ENCODE results near the gene DLD. TPM values are rescaled to one million over a fixed set of nuclear protein-coding genes. Genes with fewer than 3 reads are reported as not detected.

DLD gene
- total and polyA plus RNA-seq, 4 donors: 19.3 to 101 (median 80.2) TPM

- Histone ChIP-seq H3K36me3 (ENCODE audit: control insufficient read depth in 4 of 4, insufficient read depth in 4 of 4, low read length in 4 of 4) (peaks cover 0 to 37% (median 17%) of the 10 kb centered on the region in 4 donors), H3K4me1 (ENCODE audit: control insufficient read depth in 5 of 5, insufficient read depth in 5 of 5, low read length in 5 of 5) (peaks cover 0 to 4% (median 3%) of the 10 kb centered on the region in 5 donors), H3K9ac (ENCODE audit: insufficient read depth in 1 of 2, low read length in 2 of 2) (no peak overlapping the region), H3K9me3 (ENCODE audit: control insufficient read depth in 4 of 4, insufficient read depth in 3 of 4, low read length in 3 of 4) (no peaks in the 10 kb centered on the region), H3K4me3 (no peak overlapping the region), H3K27me3 (ENCODE audit: control insufficient read depth in 3 of 3, insufficient read depth in 3 of 3, low read length in 2 of 3) (no peaks in the 10 kb centered on the region), H3K27ac (ENCODE audit: low read depth in 1 of 2, low read length in 1 of 2) (no peak overlapping the region)
- 74 to 78% methylated on average over 2 of the region's 2 CpGs for WGBS, 2 donors
- ATAC-seq (ENCODE audit: insufficient read depth, low FRiP score) (no peak), DNase-seq (no peak)
- TF ChIP-seq, protein P1, sequence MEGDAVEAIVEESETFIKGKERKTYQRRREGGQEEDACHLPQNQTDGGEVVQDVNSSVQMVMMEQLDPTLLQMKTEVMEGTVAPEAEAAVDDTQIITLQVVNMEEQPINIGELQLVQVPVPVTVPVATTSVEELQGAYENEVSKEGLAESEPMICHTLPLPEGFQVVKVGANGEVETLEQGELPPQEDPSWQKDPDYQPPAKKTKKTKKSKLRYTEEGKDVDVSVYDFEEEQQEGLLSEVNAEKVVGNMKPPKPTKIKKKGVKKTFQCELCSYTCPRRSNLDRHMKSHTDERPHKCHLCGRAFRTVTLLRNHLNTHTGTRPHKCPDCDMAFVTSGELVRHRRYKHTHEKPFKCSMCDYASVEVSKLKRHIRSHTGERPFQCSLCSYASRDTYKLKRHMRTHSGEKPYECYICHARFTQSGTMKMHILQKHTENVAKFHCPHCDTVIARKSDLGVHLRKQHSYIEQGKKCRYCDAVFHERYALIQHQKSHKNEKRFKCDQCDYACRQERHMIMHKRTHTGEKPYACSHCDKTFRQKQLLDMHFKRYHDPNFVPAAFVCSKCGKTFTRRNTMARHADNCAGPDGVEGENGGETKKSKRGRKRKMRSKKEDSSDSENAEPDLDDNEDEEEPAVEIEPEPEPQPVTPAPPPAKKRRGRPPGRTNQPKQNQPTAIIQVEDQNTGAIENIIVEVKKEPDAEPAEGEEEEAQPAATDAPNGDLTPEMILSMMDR (IDR thresholded peaks at IDR 0.05; ENCODE audit: control extremely low read depth, extremely low read depth): no peak
Measured at GRCh38 chr7:107946451-107946850, 55.5 kb downstream of the DLD start.

DNA sequence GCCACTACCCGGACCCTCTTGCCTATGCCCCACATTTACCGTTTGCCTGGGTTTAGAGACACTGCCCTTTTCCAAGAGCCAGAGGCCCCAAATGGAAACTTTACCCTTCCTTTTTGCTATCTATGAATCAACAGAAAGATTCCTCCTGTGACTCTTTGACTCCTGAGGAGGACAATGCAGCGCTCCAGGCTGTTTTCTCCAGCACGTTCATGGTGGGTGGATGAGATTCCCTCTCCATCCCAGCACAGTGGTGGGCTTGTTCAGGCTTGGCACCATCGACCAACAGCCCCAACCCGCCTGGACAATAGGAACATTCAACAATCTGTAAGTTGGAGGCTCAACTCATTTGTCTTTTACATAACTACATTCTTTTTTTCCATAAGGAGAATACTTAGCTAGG is 55.9 kb downstream of the DLD start:
- Histone ChIP-seq H3K36me3 (ENCODE audit: control insufficient read depth in 4 of 4, insufficient read depth in 4 of 4, low read length in 4 of 4) (peaks cover 2 to 42% (median 21%) of the 10 kb centered on the region in 4 donors), H3K27me3 (ENCODE audit: control insufficient read depth in 3 of 3, insufficient read depth in 3 of 3, low read length in 2 of 3) (no peaks in the 10 kb centered on the region), H3K9me3 (ENCODE audit: control insufficient read depth in 4 of 4, insufficient read depth in 3 of 4, low read length in 3 of 4) (no peaks in the 10 kb centered on the region), H3K4me1 (ENCODE audit: control insufficient read depth in 5 of 5, insufficient read depth in 5 of 5, low read length in 5 of 5) (peaks cover 0 to 4% (median 3%) of the 10 kb centered on the region in 5 donors), H3K9ac (ENCODE audit: insufficient read depth in 1 of 2, low read length in 2 of 2) (no peak overlapping the region), H3K4me3 (no peak overlapping the region), H3K27ac (ENCODE audit: low read depth in 1 of 2, low read length in 1 of 2) (no peak overlapping the region)
- TF ChIP-seq, protein P1 (IDR thresholded peaks at IDR 0.05; ENCODE audit: control extremely low read depth, extremely low read depth): no peak
- ATAC-seq (ENCODE audit: insufficient read depth, low FRiP score) (no peak), DNase-seq (no peak)
- WGBS, 2 donors: 91 to 94% methylated on average over 6 of the region's 6 CpGs

DNA sequence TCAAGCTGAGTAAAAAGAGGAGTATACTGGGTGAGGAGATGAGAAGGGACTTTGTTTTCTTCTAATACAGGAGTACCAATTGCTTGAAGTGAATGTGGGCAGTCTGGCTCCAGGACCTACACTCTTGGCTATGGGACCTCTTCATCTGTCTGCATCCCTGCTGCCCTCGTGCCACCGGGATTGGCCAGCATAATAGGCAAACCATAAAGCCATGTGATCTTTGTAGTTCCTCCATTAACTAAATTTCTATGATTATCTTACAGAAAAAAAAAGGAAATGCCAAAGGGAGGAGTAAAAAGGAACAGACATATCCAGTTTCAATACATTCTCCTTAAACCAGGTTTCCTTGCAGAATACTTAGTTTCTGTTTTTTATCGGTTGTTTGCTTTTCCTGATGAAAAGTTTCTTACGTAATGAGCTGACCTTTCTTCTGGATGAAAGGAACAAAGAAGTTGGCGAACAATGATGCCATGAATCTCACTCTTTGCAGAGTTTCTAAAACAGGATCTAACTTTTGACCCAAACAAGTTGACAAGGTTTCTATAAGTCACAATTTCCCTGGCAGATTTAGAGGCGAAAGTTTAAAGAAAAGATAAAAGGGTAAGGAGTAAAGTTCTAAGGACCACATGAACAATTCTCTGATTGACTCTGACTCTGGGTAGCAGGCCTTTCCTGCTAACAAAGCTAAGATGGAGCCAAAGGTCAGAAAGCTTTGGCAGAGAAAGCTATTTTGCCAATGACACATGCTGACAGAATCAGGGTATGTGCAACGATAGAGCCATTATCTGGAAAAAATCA is 57.9 kb downstream of the DLD start:
- H3K4me1 ChIP-seq (ENCODE audit: control insufficient read depth in 5 of 5, insufficient read depth in 5 of 5, low read length in 5 of 5): peaks cover 2 to 4% (median 3%) of the 10 kb centered on the region in 5 donors
- peaks cover 2 to 51% (median 21%) of the 10 kb centered on the region in 4 donors for H3K36me3 ChIP-seq (ENCODE audit: control insufficient read depth in 4 of 4, insufficient read depth in 4 of 4, low read length in 4 of 4)
- H3K9me3 ChIP-seq (ENCODE audit: control insufficient read depth in 4 of 4, insufficient read depth in 3 of 4, low read length in 3 of 4): no peaks in the 10 kb centered on the region
- no peak overlapping the region for H3K4me3 ChIP-seq
- ATAC-seq (ENCODE audit: insufficient read depth, low FRiP score) (no peak), DNase-seq (peak in 1 of 3 donors; percentile 35)
- WGBS, 2 donors: 67 to 78% methylated on average over 7 of the region's 7 CpGs
- H3K27me3 ChIP-seq (ENCODE audit: control insufficient read depth in 3 of 3, insufficient read depth in 3 of 3, low read length in 2 of 3): no peaks in the 10 kb centered on the region
- H3K9ac ChIP-seq (ENCODE audit: insufficient read depth in 1 of 2, low read length in 2 of 2): no peak overlapping the region
- TF ChIP-seq, protein P1 (IDR thresholded peaks at IDR 0.05; ENCODE audit: control extremely low read depth, extremely low read depth): no peak
- no peak overlapping the region for H3K27ac ChIP-seq (ENCODE audit: low read depth in 1 of 2, low read length in 1 of 2)

All from lung (tissue), 12 donors.